Measurements from ENCODE around the gene ZBTB7C. TPM values are rescaled to one million over a fixed set of nuclear protein-coding genes. Genes with fewer than 3 reads are reported as not detected.

The ZBTB7C gene
- total and polyA plus RNA-seq, 2 donors, result 4.6 to 8.6 TPM

DNA sequence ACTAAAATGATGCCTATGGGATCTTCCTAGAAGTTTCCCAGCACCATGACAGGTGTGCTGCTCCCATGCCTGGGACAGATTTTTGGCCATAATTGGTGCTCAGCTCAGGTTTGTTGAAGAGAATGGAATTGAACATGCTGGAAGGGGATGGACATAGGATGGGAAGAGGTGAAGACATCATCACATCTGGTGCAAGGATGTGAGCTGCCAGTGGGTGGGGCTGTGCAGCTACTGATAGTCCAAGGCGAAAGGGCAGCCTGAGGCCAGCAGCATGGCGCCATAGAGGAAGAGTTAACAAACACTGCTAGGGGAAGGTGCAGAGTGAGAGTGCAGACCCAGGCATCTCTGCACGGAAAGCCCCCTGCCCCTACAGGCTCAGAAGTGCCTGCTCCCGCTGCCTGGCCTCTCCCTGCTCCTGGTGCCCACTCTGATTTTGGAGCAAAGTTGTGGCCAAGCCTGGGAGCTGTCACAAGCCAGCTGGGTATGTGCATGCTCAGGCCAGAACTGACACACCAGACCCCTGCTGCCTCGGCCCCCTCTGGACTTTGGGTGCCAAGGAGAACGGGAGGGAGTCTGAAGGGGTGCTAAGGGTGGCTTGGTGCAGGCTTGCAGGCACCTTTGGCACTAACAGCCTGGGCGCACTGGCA is 178.6 kb downstream of the ZBTB7C start:
- Histone ChIP-seq H3K4me1 (ENCODE audit: insufficient read depth) (no peaks in the 10 kb centered on the region), H3K27ac (ENCODE audit: low read depth) (no peak overlapping the region), H3K36me3 (ENCODE audit: insufficient read depth) (no peaks in the 10 kb centered on the region), H3K4me3 (ENCODE audit: low read depth, low read length) (no peak overlapping the region)
- WGBS, result 82% methylated on average over 7 of the region's 7 CpGs
- no peak for DNase-seq (ENCODE audit: extremely low spot score)

DNA sequence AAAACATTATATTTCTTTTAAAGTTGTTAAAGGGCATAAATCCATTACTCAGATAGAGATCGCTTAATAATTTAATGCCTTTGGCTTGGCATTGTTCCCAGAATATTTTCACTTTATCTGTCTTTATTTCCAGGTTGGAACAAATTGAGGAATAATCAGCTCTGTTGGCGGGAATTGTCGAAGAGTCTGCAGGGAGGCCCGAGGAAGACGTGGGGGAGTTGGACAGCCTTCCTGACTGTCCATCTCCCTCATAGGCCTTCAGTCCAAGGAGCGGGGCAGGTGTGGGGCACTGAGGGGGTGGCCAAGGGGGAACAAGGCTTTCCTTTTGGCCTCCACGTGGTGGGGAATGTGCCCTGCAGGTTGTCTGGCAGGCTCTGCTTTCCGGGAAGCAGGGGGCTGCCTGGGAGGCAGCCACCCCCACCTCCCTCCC is 179.6 kb downstream of the ZBTB7C start:
- Histone ChIP-seq H3K4me3 (ENCODE audit: low read depth, low read length) (no peak overlapping the region), H3K27ac (ENCODE audit: low read depth) (no peak overlapping the region), H3K4me1 (ENCODE audit: insufficient read depth) (no peaks in the 10 kb centered on the region), H3K36me3 (ENCODE audit: insufficient read depth) (no peaks in the 10 kb centered on the region)
- no peak for DNase-seq (ENCODE audit: extremely low spot score)
- 39% methylated on average over 8 of the region's 8 CpGs for WGBS

GRCh38 chr18:48228841-48229240 is 180.3 kb downstream of the ZBTB7C start:
- 61% methylated on average over 10 of the region's 10 CpGs for WGBS
- DNase-seq (ENCODE audit: extremely low spot score), result no peak

GRCh38 chr18:48228301-48228715 is 180.9 kb downstream of the ZBTB7C start:
- Histone ChIP-seq H3K4me3 (ENCODE audit: low read depth, low read length) (no peak overlapping the region), H3K4me1 (ENCODE audit: insufficient read depth) (no peaks in the 10 kb centered on the region), H3K27ac (ENCODE audit: low read depth) (peak overlapping the region; percentile 67), H3K36me3 (ENCODE audit: insufficient read depth) (no peaks in the 10 kb centered on the region)
- DNase-seq (ENCODE audit: extremely low spot score), result no peak
- WGBS, result 58% methylated on average over 2 of the region's 2 CpGs

More at GRCh38 chr18:48228841-48229240, 180.3 kb downstream of the ZBTB7C start:
- Histone ChIP-seq H3K27ac (ENCODE audit: low read depth) (peak overlapping the region; percentile 67), H3K4me3 (ENCODE audit: low read depth, low read length) (no peak overlapping the region), H3K36me3 (ENCODE audit: insufficient read depth) (no peaks in the 10 kb centered on the region), H3K4me1 (ENCODE audit: insufficient read depth) (no peaks in the 10 kb centered on the region)

DNA sequence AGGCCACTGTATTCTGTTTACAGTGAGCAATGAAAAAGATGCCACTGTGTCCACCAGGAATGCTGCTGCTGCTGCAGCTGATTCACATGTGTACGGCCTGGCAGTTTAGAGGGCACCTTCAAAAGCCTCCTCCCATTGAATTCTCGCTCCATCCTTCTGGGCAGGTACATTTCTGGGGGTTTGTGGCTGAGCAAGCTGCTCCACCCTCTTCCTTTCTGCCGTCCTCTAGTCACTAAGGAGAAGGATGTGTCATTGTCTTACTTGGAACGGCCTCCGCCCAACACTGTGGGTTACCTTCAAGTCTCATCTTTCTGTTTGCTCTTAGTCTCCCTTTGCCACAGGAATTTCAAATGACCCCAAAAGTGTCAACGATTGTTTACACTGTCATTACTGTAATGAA is 182.0 kb downstream of the ZBTB7C start:
- no peaks in the 10 kb centered on the region for H3K4me1 ChIP-seq (ENCODE audit: insufficient read depth)
- WGBS, result 72% methylated on average over 6 of the region's 6 CpGs
- no peak overlapping the region for H3K27ac ChIP-seq (ENCODE audit: low read depth)
- no peaks in the 10 kb centered on the region for H3K36me3 ChIP-seq (ENCODE audit: insufficient read depth)
- no peak overlapping the region for H3K4me3 ChIP-seq (ENCODE audit: low read depth, low read length)
- no peak for DNase-seq (ENCODE audit: extremely low spot score)

GRCh38 chr18:48226401-48226800 is 182.8 kb downstream of the ZBTB7C start:
- 96% methylated on average over 1 of the region's 1 CpG for WGBS
- Histone ChIP-seq H3K27ac (ENCODE audit: low read depth) (no peak overlapping the region), H3K4me1 (ENCODE audit: insufficient read depth) (no peaks in the 10 kb centered on the region), H3K36me3 (ENCODE audit: insufficient read depth) (no peaks in the 10 kb centered on the region), H3K4me3 (ENCODE audit: low read depth, low read length) (no peak overlapping the region)
- no peak for DNase-seq (ENCODE audit: extremely low spot score)

GRCh38 chr18:48222118-48222517 is 187.1 kb downstream of the ZBTB7C start:
- H3K27ac ChIP-seq (ENCODE audit: low read depth), result no peak overlapping the region
- no peaks in the 10 kb centered on the region for H3K4me1 ChIP-seq (ENCODE audit: insufficient read depth)
- DNase-seq (ENCODE audit: extremely low spot score), result peak; percentile 76
- H3K4me3 ChIP-seq (ENCODE audit: low read depth, low read length), result no peak overlapping the region
- H3K36me3 ChIP-seq (ENCODE audit: insufficient read depth), result no peaks in the 10 kb centered on the region
- 36% methylated on average over 4 of the region's 4 CpGs for WGBS

GRCh38 chr18:48219810-48220499 is 189.2 kb downstream of the ZBTB7C start:
- Histone ChIP-seq H3K4me1 (ENCODE audit: insufficient read depth) (no peaks in the 10 kb centered on the region), H3K27ac (ENCODE audit: low read depth) (no peak overlapping the region), H3K4me3 (ENCODE audit: low read depth, low read length) (no peak overlapping the region), H3K36me3 (ENCODE audit: insufficient read depth) (no peaks in the 10 kb centered on the region)
- 89% methylated on average over 2 of the region's 2 CpGs for WGBS
- no peak for DNase-seq (ENCODE audit: extremely low spot score)

DNA sequence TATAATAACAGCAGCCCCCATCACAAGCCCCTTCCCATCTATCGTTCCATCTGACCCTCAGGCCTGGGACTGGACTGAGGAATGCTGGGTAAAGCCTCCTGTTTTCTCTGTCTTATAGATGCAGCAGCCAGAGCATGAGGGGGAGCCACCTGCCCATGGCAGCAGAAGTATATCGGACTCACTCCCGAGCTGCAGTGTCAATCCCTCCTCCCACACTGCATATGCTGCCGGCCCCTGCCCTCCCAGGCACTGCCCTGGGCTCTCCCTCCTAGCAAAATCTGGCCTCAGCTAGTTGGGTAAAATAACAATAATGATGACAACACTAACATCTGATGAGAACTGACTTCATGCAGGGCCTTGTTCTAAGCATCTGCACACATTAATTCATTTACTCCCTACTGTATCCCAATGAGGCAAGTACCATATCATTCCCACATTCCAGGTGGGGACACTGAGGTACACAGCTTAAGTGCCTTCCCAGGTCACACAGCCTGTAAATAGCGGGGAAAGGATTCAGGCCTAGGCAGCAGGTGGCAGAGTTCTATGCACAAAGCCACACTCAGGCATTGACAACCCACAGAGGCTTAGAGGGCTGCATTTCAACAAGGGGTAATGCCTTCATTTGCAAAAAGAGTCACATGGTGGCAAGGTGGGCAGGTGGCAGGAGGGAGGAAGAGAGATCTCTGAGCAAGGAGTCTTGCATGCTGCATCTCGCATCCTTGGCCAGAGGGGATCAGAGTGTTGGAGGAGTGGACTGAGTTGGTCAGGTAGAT is 190.0 kb downstream of the ZBTB7C start:
- Histone ChIP-seq H3K4me1 (ENCODE audit: insufficient read depth) (no peaks in the 10 kb centered on the region), H3K27ac (ENCODE audit: low read depth) (no peak overlapping the region), H3K36me3 (ENCODE audit: insufficient read depth) (no peaks in the 10 kb centered on the region), H3K4me3 (ENCODE audit: low read depth, low read length) (no peak overlapping the region)
- DNase-seq (ENCODE audit: extremely low spot score), result no peak
- WGBS, result 84% methylated on average over 6 of the region's 6 CpGs

DNA sequence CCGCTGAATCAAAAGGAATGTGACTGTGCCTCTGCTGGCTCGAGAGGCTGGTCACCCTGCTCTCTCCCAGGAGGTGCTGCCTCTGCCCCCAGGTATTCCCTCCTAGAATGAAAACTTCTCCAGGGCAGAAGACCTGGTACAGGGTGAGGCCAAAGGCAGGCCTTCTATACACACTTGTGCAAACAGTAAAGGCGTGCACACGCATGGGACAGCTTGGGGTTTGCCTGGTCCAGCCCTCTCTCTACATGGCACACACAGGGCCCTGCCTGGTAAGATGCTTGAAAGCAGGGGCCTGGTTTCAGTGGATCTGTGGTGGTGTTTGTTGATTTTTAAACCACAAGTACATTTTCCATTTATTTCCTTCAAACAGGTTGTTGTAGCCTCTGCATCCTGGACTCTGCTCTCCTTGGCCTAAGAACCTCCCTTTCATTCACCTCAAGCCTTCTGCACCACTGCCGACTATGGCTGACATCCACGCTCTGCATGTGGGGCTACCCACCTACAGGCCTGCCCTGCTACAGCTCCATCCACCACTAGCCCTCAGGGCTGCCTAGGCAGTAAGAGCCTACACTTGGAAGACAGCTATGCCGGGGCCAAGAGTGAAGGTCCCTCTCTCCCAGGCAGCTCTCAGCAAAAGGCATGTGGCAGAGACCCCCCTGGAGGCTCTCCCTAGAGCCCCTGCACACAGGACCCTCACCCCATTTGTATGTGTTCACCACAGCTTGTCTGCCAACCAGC is 190.7 kb downstream of the ZBTB7C start:
- H3K4me3 ChIP-seq (ENCODE audit: low read depth, low read length), result no peak overlapping the region
- H3K36me3 ChIP-seq (ENCODE audit: insufficient read depth), result no peaks in the 10 kb centered on the region
- no peak for DNase-seq (ENCODE audit: extremely low spot score)
- WGBS, result 95% methylated on average over 7 of the region's 7 CpGs
- H3K27ac ChIP-seq (ENCODE audit: low read depth), result no peak overlapping the region
- H3K4me1 ChIP-seq (ENCODE audit: insufficient read depth), result no peaks in the 10 kb centered on the region

- no peak overlapping the region for H3K4me3 ChIP-seq (ENCODE audit: low read depth, low read length)
- H3K36me3 ChIP-seq (ENCODE audit: insufficient read depth), result no peaks in the 10 kb centered on the region
- WGBS, result 76% methylated on average over 15 of the region's 15 CpGs
- H3K4me1 ChIP-seq (ENCODE audit: insufficient read depth), result no peaks in the 10 kb centered on the region
- DNase-seq (ENCODE audit: extremely low spot score), result no peak
- H3K27ac ChIP-seq (ENCODE audit: low read depth), result no peak overlapping the region
Measured at GRCh38 chr18:48217258-48218250, 191.6 kb downstream of the ZBTB7C start.

DNA sequence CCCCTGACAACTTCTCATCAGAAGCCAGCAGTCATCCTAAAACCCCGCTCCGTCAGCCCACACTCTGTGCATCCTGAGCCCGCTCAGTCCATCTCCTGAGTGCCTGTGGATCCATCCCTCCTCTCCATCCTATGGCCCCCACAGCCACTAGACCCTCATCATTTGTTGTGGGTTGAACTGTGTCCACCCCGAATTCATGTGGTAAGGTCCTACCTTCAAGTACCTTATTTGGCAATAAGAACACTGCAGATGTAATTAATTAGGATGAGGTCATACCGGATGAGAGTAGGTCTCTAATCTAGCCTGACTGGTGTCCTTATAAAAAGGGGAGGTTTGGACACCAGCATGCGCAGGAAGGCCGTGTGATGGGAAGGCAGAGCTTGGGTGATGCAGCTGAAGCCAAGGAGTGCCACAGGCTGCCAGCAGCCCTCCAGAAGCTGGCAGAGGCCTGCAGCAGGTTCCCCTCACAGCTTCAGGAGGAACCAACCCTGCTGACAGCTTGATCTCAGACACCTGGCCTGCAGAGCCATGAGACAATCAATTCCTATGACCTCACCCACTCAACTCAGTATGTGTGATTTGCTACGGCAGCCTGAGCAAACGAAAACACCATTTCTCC is 192.4 kb downstream of the ZBTB7C start:
- Histone ChIP-seq H3K27ac (ENCODE audit: low read depth) (no peak overlapping the region), H3K4me3 (ENCODE audit: low read depth, low read length) (no peak overlapping the region), H3K36me3 (ENCODE audit: insufficient read depth) (no peaks in the 10 kb centered on the region), H3K4me1 (ENCODE audit: insufficient read depth) (no peaks in the 10 kb centered on the region)
- DNase-seq (ENCODE audit: extremely low spot score), result no peak
- WGBS, result 81% methylated on average over 9 of the region's 9 CpGs

Measured in urinary bladder (tissue), 4 donors.